ENCODE results near the gene GRB10.

DNA sequence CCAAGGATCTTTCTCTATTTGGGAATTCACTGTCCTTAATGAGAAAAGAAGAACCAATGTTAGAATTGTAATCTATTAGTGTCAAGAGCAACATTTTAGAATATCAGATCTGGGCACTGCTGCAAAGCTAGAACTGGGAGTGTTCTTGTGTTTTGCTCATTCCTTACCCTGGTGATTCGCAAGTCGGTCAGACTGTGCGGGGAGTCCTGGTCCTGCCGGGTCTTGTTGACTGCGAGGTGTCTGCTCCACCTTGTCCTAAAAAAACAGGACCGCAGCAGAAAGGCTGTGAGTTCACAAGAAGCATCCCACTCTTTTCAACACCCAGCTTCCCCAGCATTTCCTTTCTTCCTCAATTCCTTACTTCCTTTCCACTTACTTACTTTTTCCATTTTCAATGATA lies 79.0 kb downstream of the GRB10 start:
- TF ChIP-seq, protein P1, sequence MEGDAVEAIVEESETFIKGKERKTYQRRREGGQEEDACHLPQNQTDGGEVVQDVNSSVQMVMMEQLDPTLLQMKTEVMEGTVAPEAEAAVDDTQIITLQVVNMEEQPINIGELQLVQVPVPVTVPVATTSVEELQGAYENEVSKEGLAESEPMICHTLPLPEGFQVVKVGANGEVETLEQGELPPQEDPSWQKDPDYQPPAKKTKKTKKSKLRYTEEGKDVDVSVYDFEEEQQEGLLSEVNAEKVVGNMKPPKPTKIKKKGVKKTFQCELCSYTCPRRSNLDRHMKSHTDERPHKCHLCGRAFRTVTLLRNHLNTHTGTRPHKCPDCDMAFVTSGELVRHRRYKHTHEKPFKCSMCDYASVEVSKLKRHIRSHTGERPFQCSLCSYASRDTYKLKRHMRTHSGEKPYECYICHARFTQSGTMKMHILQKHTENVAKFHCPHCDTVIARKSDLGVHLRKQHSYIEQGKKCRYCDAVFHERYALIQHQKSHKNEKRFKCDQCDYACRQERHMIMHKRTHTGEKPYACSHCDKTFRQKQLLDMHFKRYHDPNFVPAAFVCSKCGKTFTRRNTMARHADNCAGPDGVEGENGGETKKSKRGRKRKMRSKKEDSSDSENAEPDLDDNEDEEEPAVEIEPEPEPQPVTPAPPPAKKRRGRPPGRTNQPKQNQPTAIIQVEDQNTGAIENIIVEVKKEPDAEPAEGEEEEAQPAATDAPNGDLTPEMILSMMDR (conservative IDR thresholded peaks at IDR 0.05) = no peak
- no peak for TF ChIP-seq EZH2 (IDR thresholded peaks at IDR 0.05; ENCODE audit: low read depth)
